ENCODE measurements around the gene POLR2F.
"Not testable (repeated sequence)": the region's sequence is repeated elsewhere in the genome, so short reads cannot be mapped to it uniquely, and the experiment has no call there.

Gene POLR2F

DNA sequence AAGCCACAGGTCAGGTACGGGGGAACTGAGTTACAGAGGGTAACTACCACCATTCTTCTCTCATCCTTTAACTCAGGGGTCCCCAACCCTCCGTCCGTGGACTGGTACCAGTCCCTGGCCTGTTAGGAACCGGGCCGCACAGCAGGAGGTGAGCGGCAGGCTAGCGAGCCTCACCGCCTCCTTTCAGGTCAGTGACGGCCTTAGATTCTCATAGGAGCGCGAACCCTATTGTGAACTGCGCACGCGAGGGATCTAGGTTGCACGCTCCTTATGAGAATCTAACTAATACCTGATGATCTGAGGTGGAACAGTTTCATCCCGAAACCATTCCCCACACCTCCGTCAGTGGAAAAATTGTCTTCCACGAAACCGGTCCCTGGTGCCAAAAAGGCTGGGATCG lies 870 bp upstream of the POLR2F start:
- DNase-seq: not testable (repeated sequence)

DNA sequence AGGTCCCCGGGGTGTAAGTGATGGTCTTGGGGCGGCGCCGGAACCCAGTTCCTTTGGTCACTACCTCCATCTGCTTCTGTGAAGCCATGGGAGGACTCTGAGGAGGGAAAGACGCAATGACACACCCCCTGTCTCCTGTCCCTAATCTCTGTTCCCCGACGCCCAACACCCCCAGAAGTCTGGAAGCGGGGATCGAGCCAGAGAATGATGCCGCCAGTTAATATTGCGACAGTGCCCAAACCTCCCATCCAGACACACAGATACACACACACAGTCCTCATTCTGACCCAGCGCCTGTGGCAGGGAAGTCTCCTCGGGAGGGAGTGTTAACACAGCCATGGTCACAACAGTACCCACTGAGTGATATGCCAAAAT lies 450 bp upstream of the POLR2F start:
- DNase-seq: no peak

DNA sequence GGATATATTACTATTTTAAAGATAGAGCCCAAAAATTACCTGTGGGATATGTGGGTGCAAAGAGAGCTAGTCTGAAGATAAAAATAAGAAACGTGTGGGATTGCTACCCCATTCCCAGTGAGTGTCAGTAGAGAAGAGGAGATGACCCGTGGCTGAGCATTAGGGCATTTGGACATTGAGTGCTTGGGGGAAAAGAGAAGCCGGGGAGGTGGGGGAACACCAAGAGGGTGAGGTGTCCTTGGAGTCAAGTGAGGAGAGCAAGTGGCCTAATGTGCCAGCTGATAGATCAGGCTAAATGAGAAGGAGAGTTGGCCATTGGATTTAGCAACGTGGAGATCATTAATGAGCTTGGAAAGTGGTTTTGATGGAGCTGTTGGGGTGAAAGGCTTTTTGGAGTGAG lies 1.2 kb downstream of the POLR2F start:
- DNase-seq: no peak

DNA sequence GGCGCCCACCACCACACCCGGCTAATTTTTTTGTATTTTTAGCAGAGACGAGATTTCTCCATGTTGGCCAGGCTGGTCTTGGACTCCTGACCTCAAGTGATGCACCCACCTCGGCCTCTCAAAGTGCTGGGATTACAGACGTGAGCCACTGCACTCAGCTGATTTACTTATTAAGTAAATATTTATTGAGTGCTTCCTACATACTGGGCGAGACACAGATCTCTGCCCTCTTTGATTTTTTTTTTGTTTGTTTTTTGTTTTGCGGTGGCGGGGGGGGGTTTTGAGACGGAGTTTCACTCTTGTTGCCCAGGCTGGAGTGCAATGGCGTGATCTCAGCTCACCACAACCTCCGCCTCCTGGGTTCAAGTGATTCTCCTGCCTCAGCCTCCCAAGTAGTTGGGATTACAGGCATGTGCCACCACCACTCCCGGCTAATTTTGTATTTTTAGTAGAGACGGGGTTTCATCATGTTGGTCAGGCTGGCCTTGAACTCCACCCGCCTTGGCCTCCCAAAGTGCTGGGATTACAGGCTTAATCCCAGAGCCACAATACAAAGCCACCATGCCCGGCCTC lies 2.4 kb downstream of the POLR2F start:
- DNase-seq: not testable (repeated sequence)

DNA sequence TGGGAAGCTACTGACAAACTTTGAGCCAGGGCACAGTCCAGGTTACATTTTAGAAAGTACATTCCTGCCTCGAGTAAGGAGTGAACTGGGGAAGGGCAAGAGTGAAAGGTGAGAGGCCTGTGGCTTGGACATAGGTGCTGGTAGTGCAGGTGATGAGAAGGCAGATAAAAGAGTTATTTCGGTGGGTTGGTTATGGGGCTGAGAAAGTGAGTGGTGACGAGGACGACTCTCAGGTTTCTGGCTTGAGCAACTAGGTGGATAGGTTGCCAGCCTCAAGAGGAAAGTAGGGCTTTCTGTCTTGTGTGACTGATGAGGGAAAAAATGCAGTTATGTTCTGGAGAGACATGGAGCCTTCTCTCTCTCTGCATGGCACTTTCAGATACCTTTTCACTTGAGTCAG lies 3.7 kb downstream of the POLR2F start:
- DNase-seq: no peak

DNA sequence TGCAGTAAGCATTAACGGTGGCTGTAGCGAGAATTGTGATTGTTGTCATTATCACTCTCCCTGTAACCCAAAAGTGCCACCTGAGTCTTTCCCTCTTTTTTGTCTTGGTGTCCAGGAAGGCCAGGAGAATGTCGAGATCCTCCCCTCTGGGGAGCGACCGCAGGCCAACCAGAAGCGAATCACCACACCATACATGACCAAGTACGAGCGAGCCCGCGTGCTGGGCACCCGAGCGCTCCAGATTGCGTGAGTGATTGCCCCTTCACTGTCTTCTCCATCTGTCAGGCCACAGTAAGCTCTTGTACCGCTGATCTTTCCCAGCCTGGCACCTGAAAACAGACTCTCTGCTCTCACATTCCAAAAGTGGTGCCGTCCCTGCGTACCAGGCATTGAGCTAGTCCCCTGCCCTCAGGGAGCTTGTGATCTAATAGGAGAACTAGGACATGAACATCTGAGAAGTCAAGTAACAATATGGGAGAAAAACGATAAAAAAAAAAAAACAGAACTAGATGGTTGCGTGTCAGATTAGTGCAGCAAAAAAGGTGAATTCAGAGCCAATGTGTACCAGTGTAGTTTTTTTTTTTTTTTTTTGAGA lies 5.8 kb downstream of the POLR2F start:
- no peak for DNase-seq

DNA sequence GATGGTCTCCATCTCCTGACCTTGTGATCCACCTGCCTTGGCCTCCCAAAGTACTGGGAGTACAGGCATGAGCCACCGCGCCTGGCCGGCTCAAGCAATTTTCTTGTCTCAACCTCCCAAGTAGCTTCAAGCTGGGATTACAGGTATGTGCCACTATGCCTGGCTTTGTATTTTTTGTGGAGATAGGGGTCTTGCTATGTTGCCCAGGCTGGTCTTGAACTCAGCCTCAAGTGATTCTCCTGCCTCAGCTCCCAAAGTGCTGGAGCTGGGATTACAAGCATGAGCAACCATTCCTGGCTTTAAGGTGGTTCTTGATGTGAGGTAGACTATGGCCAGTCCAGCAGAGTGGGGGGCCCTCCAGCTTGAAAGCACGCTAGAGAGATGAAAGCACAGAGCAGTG lies 7.6 kb downstream of the POLR2F start:
- DNase-seq: no peak

DNA sequence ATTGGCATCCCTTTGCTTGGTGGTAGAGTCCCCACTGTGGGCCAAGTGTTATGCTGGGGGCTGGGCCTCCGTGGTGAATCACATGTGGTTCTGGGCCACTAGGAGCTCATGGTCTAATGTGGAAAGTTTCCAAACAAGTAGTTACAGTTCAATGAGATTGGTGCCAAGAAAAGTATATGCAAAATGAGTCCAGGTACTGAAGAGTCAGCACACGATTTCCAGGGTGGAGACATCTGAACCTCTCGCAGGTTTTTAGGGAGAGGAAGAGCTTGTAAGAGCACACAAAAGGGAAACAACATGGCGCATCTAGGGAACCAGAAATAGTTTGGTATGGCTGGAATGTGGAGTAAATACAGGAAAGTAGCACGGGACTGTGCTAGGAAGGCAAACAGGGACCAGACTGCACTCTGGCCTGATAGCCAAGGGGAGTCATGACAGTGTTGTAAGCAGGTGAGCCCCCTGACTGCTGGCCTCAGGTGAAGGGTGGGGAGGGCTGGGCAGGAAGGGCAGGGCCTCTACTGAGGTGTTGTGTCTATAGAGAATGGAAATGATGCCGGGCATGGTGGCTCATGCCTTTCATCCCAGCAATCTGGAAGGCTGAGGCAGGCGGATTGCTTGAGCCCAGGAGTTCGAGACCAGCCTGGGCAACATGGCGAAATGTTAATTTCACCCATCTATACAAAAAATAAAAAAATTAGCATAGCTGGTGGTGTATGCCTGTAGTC lies 12.6 kb downstream of the POLR2F start:
- DNase-seq: no peak

DNA sequence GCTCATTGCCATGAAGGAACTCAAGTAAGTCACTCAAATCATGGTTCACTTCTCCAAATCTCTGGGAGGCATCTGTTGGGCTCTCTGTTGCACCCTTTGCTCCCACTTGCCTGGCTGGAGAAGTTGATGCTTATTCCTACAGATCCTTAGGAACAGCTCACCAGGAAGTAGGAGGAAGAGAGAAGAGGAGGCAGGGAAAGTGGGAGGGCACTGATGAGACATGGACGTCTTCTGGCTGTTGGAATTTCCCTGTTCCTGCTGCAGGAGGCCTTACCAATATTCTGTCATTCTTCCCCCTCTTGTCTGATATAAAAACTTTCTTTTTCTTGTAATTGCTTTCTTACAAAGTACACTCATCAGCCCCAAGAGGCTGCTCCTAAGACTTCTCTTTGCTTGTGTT lies 13.6 kb downstream of the POLR2F start:
- DNase-seq: no peak

DNA sequence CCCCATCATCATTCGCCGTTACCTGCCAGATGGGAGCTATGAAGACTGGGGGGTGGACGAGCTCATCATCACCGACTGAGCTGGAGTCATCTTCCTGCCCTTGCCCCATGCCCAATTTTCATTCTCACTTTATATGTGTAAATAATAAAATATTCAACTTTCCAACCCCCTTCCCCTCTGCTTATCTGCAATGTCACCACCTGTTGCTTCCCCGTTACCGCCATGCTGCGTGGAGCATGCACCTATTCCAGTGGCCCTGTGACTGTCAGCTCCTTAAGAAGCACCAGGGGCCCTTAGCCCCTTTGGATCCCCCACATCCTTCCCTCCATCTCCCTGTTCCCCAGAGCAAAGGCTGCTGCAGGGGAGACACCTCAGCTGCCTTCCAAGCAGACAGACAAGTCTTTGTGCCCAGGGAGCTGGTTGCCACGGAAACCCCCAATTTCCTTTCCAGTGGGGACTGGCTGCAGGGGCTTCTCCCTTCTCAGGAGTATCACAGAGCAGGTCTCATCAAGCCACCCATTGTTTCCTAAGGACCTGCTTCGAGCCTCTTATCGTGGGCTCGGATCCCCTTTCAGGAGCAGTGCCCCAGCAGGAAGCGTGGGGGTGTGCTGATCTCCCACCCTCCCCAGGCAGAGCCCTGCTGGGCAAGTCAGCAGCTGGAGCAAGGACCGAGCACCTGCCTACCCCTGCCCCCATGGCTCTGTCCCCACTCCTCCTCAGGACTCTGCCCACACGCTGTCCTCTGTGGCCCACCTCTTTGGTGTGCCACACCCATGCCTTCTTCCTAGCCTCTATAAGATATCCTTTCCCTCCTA lies 14.3 kb downstream of the POLR2F start:
- DNase-seq: no peak

DNA sequence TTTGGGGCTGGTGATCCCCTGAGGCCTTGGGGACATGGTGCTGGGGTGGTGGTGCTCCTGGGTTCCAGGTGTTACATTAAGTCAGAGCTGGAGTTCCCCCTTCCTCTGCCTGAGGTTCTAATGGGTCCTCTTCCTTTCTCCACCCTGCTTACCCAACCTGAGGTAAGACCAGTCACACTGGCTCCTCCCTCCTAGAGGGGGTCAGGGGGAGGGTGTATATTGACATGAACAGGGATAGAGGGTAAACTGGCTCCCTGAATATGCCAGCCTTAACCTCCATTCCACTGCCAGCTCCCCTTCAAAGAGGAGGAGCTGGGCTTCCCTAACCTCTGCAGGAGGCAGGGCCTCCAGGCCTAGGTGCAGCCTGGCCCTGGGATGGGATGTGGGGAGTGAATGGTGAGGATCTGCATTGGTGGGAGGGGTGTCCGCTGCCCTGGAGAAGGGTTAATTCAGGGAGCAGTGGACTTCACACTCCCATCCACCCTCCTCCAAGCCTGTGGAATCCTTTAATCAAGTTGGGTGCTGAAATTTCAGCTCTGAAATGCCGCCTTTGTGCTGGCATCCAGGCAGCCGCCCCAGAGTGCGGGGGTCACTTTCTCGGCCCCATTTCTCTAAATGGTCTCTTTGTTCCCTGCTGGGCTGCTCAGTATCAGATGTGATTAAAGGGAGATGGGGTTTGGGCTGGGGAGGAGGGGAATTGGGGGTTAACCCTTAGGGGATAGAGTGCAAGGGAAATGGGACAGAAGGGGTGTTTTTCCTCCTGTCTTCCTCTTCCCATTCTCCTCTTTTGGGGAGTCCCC lies 15.2 kb downstream of the POLR2F start:
- no peak for DNase-seq

DNA sequence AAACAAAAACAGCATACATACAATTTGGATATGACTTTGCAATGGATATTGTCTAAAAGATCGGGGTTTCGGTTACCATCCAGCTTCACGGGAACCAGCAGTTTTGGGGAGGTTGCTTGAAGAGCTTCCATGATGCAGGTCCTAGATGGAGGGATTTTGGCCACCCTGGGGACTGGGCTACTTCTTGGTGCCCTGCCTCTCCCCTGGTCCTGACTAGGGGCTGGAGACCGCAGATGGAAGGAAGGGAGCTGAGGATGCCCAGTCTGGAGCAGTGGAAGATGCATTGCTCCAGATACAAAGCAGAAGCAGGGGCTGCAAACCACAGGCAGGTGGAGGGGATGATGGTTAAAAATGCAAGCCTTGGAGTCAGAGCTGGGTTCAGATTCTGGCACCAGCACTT lies 17.4 kb downstream of the POLR2F start:
- DNase-seq: no peak

DNA sequence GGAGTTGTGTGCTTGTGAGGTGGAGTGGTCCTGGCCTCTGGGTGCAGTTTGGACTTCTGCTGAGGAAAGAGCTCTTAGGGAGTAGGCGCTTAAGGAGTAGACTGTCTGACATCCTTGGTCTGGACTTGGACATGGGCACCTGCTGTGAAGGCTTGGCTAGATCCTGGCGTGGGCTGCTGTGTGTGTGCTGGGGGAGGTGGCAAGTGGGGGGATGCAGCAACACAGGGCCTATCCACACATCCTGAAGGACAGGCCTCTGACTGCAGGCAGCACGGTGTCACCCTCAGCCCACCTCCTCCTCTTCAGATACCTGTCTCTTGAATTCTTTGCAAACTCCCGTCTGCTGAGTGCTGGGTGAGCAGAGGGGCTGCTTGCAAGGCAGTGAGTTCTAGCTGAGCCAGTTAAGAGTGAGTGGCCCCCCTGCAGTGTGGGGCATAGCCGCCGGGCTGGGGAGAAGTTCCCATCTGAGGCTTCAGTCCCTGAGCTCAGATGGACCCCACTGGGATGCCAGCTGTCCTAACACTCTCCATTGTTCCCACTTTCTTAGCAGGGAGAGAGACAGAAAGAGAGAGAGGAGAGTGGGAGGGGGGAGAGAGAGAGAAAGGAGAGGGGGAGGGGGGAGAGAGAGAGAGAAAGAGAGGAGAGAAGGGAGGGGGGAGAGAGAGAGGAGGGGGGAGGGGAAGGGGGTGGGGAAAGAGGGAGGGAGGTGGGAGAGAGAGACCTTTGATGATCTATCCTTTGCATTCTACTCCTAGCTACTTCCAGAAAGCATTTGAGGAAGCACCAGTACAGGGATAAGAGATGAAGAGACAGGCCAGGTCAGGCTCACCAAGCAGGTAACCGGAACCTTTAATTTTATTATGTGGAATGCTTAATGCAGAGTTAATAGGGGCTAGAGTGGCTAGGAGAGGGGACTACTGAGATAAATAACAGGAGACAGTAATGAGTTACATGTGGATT lies 18.3 kb downstream of the POLR2F start:
- DNase-seq: no peak

DNA sequence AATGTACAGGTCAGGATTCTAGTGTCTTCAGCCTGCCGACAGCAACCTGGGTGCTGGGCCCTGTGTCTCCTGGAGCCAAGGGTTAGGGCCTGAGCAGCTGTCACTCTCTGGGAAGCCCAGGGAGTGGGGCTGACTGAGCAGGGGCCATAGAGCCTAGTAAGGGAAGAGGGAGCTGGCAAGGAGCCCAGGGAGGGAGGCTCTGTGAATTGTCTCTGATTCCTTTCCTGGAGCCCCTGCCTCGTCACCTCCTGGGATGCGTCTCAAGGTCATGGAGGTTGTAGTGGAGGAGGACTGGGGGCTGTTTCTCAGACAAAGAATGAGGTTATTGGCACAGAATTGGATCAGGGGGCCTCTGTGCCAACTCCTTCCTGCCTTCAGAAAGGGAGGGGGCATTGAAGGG lies 19.0 kb downstream of the POLR2F start:
- DNase-seq: no peak

DNA sequence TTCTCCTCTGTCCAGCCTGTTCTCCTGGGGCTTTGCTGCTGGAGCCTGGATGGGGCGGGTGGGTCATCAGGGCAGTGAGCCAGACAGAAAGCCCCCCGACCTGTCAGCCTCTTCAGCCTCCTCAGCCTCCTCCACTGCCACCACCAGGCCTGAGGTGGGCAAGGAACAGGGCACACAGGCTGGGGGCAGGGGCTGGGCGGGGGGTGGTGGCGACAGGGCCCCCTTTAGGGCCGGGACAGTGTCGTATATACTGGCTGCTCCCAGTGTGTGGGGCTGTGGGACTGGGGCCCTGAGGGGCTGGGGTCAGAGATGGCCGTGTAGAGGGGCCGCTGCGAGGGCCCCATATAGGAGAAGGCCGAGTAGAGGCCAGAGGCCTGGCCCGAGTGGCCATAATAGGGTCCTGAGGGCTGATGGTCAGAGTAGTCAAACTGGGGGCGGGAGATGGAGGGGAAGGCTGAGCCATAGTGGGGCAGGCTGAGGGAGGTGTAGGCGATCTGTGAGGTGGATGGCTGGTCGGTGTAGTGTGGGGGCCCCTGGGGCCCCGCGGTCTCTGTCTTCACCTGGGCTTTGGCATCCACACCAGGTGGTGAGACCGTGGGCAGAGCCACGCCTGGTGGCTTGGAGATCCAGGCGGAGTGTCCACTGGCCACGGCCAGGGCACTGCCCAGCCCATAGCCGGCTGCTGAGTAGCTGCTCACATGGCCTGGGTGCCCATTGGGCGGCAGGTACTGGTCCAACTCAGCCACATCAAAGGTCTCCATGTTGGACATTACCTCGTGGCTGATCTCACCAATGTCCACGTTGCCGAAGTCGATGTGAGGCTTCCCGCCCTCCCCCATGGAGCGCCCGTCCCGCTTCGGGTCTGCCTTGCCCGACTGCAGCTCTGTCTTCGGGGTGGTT lies 20.0 kb downstream of the POLR2F start:
- DNase-seq: no peak

DNA sequence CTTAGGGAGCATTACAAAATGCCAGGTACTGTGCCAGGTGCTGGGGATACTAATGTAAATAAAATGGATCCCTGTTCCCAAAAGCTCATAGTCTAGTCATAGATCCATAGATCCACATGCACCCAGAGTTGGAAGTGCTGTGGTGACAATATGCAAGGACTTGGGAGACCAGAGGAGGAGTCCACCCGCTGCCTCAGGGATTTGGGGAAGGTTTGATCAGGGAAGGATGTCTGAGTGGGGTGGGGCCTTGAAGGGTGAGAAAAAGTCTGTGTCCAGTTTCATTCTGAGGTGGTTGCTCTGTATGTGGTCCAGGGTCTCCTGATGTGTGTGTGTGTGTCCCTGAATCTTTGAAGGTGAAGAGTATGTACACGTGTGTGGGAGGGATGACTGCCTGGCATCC lies 21.7 kb downstream of the POLR2F start:
- DNase-seq: no peak

DNA sequence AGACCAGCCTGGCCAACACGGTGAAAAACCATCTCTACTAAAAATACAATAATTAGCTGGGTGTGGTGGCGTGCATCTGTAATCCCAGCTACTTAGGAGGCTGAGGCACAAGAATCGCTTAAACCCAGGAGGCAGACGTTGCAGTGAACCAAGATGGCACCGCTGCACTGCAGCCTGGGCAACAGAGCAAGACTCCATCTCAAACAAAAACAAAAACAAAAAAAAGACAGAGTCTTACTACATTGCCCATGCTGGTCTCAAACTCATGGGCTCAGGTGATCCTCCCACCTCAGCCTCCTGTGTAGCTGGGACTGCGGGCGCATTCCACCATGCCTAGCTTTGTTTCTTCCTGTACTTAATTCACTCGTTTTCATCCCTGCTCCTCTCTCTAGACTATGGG lies 22.5 kb downstream of the POLR2F start:
- not testable (repeated sequence) for DNase-seq

DNA sequence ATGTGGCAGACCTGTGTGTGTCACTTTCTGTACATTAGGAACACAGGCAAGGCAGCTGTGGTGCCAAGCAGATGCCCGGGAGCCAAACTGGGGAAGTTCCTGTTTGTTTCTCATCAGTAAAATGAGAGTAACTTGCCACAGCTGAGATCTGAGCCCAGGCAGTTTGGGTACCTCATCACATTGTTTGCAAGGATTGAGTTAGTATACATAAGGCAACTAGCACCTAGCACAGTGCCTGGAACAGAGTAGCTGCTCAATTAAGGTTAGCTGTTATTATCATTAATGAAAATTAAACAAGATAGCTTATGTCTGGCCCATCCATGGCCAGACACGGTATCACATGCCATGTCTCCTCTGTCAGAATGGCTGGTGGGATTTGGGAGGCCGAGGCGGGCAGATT lies 23.0 kb downstream of the POLR2F start:
- DNase-seq: no peak

DNA sequence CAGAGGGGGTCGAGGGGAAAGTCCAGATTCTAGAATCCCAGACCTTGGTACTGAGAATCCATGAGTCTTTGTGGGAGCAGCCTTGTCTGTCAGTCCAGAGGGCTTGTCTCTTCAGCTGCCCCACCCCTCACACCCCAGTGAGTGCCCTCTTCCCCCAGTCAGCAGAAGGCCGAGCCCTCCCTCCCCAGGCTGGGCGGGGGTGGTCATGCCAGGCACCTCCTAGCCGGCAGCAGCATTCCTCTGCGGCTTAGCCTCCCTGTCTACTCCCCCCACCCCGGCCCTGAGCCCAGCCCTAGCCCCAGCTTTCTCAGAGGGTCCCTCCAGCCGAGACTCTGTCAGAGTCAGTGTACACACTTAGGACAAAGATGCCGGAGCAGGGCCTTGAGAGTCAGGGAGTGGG lies 26.3 kb downstream of the POLR2F start:
- no peak for DNase-seq

All from right kidney (tissue), 1 donor.